Measurements from ENCODE around the gene FAM180B.

FAM180B gene

GRCh38 chr11:47566149-47566698 is 20.3 kb upstream of the FAM180B start:
- in situ Hi-C loops (cut with MboI; ENCODE audit: low sequenced_read_pairs): no loop called here

- in situ Hi-C loops (cut with MboI; ENCODE audit: low sequenced_read_pairs): no loop called here
Observed at GRCh38 chr11:47569646-47570045, 16.8 kb upstream of the FAM180B start.

DNA sequence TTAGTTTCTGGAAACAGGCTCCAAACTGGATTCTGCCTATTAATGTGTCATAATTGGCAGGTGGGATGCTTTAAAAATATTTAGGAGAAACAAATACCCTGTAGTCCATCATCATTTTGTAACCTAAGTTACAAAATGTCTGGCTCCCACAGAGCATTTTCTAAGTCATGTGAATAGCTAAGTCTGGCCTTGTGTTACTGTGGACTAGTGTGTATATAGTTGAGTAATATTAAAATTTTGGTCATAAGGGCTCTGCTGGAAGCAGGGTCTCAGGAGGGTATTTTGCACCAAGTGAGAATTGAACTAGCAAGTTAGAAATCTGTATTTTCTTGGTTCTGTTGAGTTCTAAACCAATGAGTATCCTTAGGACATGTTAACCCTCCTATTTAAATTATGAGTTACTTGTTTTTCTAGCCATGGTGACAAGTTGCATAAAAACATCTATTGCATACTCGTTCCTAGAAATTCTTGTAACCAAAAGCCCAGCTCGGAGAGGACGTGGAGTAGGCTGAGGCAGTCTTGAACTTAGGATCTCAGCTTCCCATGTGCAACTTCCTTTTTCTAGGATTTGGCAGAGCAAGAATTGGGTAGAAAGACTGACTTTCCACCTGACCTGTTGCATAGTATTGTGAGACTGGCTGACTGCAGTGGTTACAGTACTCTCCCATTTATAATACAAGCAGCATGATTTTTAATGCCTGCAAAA is 15.7 kb upstream of the FAM180B start:
- in situ Hi-C loops (cut with MboI; ENCODE audit: low sequenced_read_pairs): no loop called here

GRCh38 chr11:47571357-47571729 is 15.1 kb upstream of the FAM180B start:
- in situ Hi-C loops (cut with MboI; ENCODE audit: low sequenced_read_pairs): no loop called here

DNA sequence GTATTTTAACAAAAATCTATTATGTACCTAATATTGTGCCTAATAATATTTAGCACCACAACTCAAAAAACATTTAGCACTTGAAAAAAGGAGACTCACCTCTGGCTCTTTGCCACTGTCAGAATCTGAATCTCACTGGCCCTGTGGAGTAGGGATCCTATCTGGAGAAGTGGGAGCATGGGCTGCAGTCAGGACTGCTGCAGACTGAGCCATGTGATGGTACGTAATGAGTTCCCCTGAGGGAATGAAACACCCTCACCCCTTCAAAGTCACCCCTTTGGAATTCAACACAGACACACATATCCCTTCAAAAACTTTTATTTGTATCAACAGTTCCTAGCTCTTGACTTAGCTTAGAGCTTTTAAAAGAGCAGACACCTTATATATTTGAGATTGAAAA is 14.6 kb upstream of the FAM180B start:
- in situ Hi-C loops (cut with MboI; ENCODE audit: low sequenced_read_pairs): no loop called here

DNA sequence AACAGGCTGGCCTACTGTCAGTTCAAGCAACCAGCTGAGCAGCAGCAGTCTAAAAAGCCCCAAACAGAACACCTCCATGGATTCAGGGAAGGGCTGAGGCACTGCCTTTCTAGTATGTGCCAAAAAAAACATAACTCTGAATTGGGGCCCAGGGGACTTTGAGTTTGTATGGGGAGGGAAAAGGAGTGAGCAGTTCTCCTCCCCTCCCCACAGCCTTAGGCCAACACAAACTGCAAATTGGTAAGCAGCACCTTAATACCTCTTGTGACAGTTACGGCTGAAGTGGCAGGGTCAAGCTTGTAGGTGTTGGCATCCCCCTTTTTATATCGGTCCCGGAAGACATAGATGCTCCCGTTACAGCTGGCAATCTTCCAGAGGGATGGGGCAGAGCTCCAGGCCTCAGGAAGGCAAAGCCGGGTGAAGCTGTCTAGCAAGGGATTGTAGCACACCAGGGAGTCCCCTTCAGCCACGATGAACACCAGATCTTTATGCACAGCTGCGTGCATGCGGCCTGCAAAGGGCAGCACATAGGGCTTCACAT is 13.7 kb upstream of the FAM180B start:
- in situ Hi-C loops (cut with MboI; ENCODE audit: low sequenced_read_pairs): no loop called here

DNA sequence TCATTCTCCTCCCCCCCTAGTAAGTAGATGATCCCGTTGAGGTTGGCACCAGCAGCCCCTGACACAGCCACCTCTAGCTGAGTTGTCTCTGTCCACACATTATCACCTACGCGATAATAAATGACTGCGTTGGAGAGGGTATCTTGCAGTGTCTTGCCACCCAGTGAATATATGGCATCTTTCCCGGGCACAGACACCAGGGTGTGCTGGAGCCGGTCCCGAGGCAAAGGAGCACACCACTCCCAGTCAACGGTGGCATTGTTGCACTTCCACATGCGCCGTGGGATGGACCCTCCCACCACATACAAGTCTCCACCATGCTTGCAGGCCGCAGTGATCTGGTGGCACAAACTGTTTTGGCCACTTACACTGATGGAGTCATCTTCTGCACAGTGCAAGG is 13.2 kb upstream of the FAM180B start:
- in situ Hi-C loops (cut with MboI; ENCODE audit: low sequenced_read_pairs): no loop called here

- in situ Hi-C loops (cut with MboI; ENCODE audit: low sequenced_read_pairs): no loop called here
Observed at GRCh38 chr11:47577460-47578041, 8.9 kb upstream of the FAM180B start.

DNA sequence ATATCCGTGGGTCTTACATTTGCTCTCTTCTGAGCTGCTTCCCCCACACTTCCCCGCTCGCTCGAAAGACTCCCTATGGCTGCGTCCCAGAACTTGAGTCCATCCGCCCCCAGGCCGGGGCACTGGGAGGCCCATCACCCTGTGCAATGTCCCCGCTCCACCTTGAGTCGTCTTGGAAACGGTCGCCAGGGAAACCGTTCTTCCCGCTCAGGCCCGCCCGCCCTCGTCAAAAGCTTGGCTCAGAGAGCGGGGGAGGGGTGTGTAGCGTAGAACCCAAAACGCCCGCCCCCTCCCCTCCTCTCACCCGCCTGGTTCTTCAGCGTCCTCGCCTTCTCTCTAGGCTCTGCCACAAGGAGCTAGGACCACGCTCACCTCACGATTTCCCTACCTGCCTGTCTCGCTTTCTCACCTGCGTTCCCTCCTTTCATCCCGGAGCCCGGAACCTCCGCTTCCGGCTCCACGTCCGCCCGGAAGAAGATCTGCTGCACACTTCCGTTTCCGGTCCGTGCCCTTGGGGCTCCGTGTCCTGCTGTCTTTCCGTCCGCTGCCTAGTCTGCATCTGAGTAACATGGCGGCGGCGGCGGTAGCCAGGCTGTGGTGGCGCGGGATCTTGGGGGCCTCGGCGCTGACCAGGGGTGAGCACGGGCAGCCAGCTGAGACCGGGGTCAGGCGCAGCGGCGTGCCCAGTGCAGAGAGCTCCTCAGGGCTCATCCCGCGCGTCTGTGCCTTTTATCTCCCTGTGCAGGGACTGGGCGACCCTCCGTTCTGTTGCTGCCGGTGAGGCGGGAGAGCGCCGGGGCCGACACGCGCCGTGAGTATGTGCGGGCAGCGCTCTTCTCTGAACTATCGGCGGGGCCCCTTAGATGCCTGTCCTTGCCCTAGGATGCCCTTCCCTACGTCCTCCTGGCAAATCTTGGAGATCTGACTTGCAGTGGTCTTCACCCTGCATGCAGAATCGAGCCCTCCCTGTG is 7.7 kb upstream of the FAM180B start, which contains the start of the genes KBTBD4 and NDUFS3:
Gene KBTBD4 (minus strand): TSS at position 447 of the 971 bp plus-strand sequence. CDS start 19 bp downstream, at position 428.
Gene NDUFS3 (plus strand): TSS at position 551 of the 971 bp plus-strand sequence. CDS start 18 bp downstream, at position 569.
- in situ Hi-C loops (cut with MboI; ENCODE audit: low sequenced_read_pairs): no loop called here

DNA sequence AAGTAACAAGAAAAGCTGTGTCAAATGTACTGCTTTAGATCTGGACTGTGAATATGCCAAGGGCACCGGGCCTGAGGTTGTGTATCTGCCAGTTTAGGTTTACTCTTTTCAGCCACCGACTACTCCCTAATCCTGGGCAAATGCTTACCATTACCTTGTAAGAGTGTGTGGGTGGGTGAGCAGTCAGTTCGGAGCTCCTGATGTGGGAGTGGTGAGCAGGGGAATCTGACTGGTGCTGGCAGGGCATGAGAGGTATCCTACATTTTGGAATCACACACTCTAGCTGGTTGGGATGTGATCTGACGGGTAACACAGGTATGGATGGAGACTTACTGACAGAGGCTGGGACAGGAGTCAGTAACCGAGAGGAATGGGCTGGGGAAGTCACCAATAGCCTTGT is 2.6 kb upstream of the FAM180B start:
- in situ Hi-C loops (cut with MboI; ENCODE audit: low sequenced_read_pairs): no loop called here

DNA sequence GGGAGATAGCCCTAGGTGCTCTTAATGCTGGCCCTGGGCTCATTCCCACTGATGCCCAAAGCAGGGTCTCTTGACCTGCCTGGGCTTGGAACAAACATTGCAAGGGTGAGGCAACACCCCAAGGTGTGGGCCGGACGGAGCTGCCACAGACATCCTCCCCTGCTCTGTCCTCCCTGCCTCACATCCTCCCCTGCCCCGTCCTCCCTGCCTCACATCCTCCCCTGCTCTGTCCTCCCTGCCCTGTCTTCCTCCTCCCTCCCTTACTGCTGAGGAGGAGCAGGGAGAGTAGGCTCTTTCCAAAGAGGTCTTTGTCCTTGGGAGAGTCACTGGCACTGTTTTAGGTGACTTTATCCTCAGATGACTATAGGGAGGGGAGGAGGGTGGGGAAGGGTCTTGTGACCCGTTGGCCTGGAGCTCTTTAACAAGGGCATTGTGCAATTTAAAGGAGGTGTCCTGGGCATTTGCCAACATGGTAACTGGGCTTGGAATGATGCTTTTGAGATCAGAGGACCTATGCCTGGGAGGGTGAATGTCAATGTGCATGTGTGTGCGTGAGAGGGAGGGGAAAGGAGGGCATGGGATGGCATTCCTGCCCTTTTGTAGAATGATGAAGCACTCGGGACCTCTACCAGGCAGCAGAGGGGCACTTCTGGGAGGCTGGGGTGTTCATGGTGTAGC is 700 bp downstream of the FAM180B start:
- in situ Hi-C loops (cut with MboI; ENCODE audit: low sequenced_read_pairs): no loop called here

DNA sequence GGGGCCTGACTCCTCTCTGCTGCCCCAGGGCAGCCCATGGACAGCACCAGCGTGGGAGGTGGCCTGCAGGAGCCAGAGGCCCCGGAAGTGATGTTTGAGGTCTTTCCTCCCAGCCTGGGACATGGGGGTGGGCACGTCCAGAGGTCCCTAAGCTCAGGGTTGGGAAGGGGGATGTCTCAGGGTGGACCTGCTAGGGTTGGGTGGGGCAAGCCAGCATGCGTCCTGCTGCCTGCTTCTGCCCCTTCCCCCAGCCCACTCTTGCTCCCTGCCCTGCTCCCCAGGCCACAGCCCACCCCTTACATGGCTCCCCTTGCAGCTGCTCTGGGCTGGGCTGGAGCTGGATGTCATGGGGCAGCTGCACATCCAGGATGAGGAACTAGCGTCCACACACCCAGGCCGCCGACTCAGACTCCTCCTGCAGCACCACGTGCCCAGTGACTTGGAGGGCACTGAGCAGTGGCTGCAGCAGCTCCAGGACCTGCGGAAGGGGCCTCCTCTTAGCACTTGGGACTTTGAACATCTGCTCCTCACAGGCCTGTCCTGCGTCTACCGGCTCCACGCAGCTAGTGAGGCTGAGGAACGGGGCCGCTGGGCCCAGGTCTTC is 1.3 kb downstream of the FAM180B start:
- in situ Hi-C loops (cut with MboI; ENCODE audit: low sequenced_read_pairs): no loop called here

DNA sequence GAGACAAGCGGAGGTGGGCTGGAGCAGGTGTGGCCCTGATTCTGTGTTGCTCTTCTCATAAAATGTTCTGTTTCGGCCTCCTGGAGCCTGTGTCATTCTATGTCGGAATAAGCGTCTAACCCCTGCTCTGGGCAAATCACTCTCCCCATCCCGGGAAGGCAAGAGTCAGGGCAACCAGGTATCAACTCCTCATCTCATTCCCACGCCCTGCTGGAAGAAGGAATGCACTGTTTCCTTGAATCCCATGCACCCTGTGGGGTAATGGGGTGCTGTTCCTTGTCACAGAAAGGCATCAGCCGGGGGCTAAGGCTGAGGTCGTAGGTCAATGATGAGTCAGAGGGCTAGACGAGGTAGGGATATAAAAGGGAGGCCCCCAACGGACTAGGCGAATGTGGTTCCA is 2.6 kb downstream of the FAM180B start:
- in situ Hi-C loops (cut with MboI; ENCODE audit: low sequenced_read_pairs): no loop called here

GRCh38 chr11:47589584-47589976 is 3.1 kb downstream of the FAM180B start:
- in situ Hi-C loops (cut with MboI; ENCODE audit: low sequenced_read_pairs): no loop called here

DNA sequence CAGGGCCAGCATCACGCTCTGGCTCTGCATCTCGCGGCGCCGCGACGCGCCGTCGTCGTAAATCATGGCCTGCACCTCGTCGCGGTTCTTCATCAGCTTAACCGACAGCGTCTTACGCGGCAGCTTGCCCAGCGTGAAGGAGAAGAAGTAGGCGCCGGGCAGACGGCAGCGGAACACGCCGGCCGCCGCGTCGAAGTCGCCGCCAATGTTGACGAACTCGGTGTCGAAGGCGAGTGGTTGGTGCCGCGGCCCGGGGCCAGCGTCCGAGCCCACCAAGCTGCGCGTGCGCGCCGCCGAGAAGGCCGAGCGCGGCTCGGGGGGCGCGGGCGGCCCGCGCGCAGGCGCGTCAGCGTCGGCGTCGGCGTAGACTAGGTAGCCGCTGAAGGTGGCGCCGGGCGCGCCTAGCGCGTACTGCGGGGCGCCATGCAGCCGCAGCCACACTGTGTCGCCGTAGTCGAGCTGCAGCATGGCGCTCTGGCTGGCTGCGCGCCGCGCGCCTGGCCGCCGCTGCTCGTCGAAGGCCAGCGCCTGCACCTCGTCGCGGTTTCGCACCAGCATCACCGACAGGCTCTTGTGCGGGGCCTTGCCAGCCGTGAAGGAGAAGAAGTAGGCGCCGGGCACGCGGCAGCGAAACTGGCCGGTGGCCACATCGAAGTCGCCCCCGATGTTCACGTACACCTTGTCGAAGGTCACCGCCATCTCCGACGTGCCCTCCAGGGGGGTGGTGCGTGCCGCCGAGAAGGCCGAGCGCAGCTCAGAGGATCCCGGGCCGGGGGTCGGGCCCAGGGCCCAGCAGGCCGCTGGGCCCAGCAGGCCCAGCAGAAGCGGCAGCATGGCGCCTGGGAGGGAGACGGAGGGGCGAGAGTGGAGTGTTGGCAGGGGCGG is 3.7 kb downstream of the FAM180B start:
- in situ Hi-C loops (cut with MboI; ENCODE audit: low sequenced_read_pairs): no loop called here

GRCh38 chr11:47591764-47592163 is 5.3 kb downstream of the FAM180B start:
- in situ Hi-C loops (cut with MboI; ENCODE audit: low sequenced_read_pairs): no loop called here

DNA sequence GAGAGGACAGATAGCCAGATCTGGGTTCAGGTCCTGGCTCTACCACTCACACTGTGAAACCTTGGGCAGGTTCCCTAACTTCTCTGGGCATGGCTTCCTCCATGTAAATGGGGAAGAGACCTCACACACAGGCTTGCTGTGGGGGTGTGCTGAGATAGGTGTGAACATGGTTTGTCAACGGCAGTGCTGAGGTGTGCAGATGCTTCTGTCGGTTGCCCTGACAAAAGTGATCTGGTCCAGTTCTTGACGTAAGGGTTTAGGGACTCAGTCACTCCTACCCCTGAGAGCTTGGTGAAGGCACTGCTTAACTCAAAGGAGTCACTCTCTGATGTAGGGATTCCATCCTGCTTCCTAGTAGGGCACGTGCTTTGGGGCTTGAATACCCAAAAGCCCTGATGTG is 5.8 kb downstream of the FAM180B start:
- in situ Hi-C loops (cut with MboI; ENCODE audit: low sequenced_read_pairs): no loop called here

- in situ Hi-C loops (cut with MboI; ENCODE audit: low sequenced_read_pairs): no loop called here
Observed at GRCh38 chr11:47592970-47593369, 6.5 kb downstream of the FAM180B start.

DNA sequence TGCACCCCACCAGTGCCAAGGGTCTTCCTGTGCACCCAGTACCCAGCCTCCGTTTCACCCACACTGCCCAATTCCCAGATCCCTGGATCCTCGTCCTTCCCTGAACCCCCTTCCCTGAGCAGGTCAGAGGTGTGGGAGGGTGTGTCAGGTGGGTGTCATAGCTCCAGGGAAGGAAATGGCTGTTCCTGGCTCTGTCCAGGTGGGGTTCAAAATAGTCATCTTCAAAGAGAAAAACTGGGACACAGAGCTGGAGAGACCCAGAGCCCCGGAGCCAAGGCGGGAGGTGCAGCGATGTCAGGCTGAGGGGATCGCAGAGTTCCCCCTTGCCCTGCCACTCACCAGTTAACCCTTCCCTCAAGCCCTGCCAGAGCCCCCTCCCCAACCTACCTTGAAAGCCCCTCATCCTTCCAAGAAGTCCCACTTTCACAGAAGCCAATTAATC is 7.0 kb downstream of the FAM180B start:
- in situ Hi-C loops (cut with MboI; ENCODE audit: low sequenced_read_pairs): no loop called here
